ENCODE measurements around the gene TSPAN6. TPM values are rescaled to one million over a fixed set of nuclear protein-coding genes. Genes with fewer than 3 reads are reported as not detected.

The TSPAN6 gene
- total and polyA plus RNA-seq, 2 of the 4 experiments (the other 2 are of a cell fraction), result 16.1 to 20.1 TPM

- in situ Hi-C loops (cut with MboI; ENCODE audit: low sequenced_read_pairs), result no loop called here
- H3K36me3 ChIP-seq (ENCODE audit: control insufficient read depth, insufficient read depth, low read length), result no peaks in the 10 kb centered on the region
- no peak overlapping the region for H4K8ac ChIP-seq (ENCODE audit: low read depth in 2 of 2, low read length in 2 of 2)
- H2AK9ac ChIP-seq (replicated peaks; ENCODE audit: low read depth, low read length, poor library complexity), result no peak overlapping the region
- WGBS, 2 experiments (ENCODE audit: extremely low coverage in 2 of 2, insufficient read length in 1 of 2), result no CpG with 5 or more reads among the region's 2 CpGs
- BruUV-seq (replicated peaks), result no TSS peak
- H4K20me1 ChIP-seq (ENCODE audit: insufficient read depth, low read length), result no peaks in the 10 kb centered on the region
- H3K9ac ChIP-seq (ENCODE audit: low read depth, low read length), result no peak overlapping the region
- no peak for ATAC-seq (ENCODE audit: low read depth)
- dilution Hi-C loops (cut with HindIII; ENCODE audit: low sequenced_read_pairs, unreplicated experiment), result no loop called here
- H3K4me2 ChIP-seq (ENCODE audit: low read depth, low read length), result no peak overlapping the region
- H3K79me1 ChIP-seq (ENCODE audit: low read depth in 1 of 2, low read length in 2 of 2), result no peaks in the 10 kb centered on the region
- H3K4me1 ChIP-seq (ENCODE audit: control insufficient read depth, insufficient read depth, low read length), result no peaks in the 10 kb centered on the region
- H2BK15ac ChIP-seq (ENCODE audit: low read depth, low read length), result no peak overlapping the region
- H4K5ac ChIP-seq (ENCODE audit: low read depth, low read length), result no peak overlapping the region
- H3K27me3 ChIP-seq (ENCODE audit: control insufficient read depth, insufficient read depth, low read length), result peaks cover 10% of the 10 kb centered on the region
- H3K4ac ChIP-seq (ENCODE audit: low read depth, low read length), result no peak overlapping the region
- no peak overlapping the region for H2BK5ac ChIP-seq (ENCODE audit: low read depth, low read length, poor library complexity, severe bottlenecking)
- no peaks in the 10 kb centered on the region for H3K9me3 ChIP-seq (ENCODE audit: control insufficient read depth, insufficient read depth, low read length)
- no peak overlapping the region for H3K4me3 ChIP-seq (ENCODE audit: insufficient read depth, low read depth, low read length)
- H3K14ac ChIP-seq (replicated peaks; ENCODE audit: low read depth, low read length), result no peak overlapping the region
- H2AFZ ChIP-seq (replicated peaks; ENCODE audit: low read length, poor library complexity), result no peak overlapping the region
- H4K91ac ChIP-seq (ENCODE audit: insufficient read depth, low read depth, low read length), result no peak overlapping the region
- H3K23ac ChIP-seq (ENCODE audit: low read depth, low read length), result no peak overlapping the region
- DNase-seq, result no peak
- no peak overlapping the region for H3K18ac ChIP-seq (ENCODE audit: low read depth, low read length)
- H2BK20ac ChIP-seq (ENCODE audit: low read depth, low read length), result no peak overlapping the region
- no peak for TF ChIP-seq CEBPB (IDR thresholded peaks at IDR 0.05; ENCODE audit: low read depth, low read length)
- no peak for TF ChIP-seq CTCF (conservative IDR thresholded peaks at IDR 0.05; ENCODE audit: low read depth, low read length)
- TF ChIP-seq RCOR1 (IDR thresholded peaks at IDR 0.05; ENCODE audit: insufficient replicate concordance, low read length), result no peak
- no peak for TF ChIP-seq RAD21 (IDR thresholded peaks at IDR 0.05; ENCODE audit: low read length)
- no peak for TF ChIP-seq MAZ (IDR thresholded peaks at IDR 0.05; ENCODE audit: borderline replicate concordance, low read depth, low read length)
- intact Hi-C loops (cut with micrococcal nuclease), result no loop called here
- no peak overlapping the region for H3K56ac ChIP-seq (ENCODE audit: extremely low read depth, insufficient read depth, low read length)
- ChIA-PET CTCF (no interaction called here), POLR2A (ENCODE audit: unreplicated experiment) (no interaction called here)
- H3K9me1 ChIP-seq (ENCODE audit: insufficient read depth, low read length), result no peaks in the 10 kb centered on the region
- H2AK5ac ChIP-seq (ENCODE audit: low read depth, low read length), result no peak overlapping the region
- no peak overlapping the region for H2BK120ac ChIP-seq (ENCODE audit: low read depth, low read length)
- no peak overlapping the region for H3K27ac ChIP-seq (ENCODE audit: insufficient read depth, low read length)
Measured at GRCh38 chrX:100586747-100587146, 49.9 kb downstream of the TSPAN6 start.

Measured in IMR-90 (cell line).